ENCODE measurements around the gene PIP4K2A.

GRCh38 chr10:22579826-22580225 is 134.6 kb downstream of the PIP4K2A start:
- TF ChIP-seq POLR2AphosphoS5 (IDR thresholded peaks at IDR 0.05) (no peak), CTCF (IDR thresholded peaks at IDR 0.05) (no peak)
